Endothelial cell of umbilical vein (primary cell): ENCODE measurements around the gene JPH2. TPM values are rescaled to one million over a fixed set of nuclear protein-coding genes. Genes with fewer than 3 reads are reported as not detected.

Source experiments
- BruUV-seq: library from RNA; stranded (reverse); fragments of 400-500 nt; replicated peaks from 2 replicates; lab custom pipeline; 2021; lab: Mats Ljungman, UMichigan
- CTCF ChIA-PET: fragments of 300-600, 350-600 bp; sonication (Branson Sonifier 250); formaldehyde crosslinking; loops from one replicate; lab custom pipeline; 2021; ENCODE audit warnings: antibody characterized with exemption, inconsistent platforms; lab: Charles Lee
- POLR2A ChIA-PET: fragments of 300-600, 350-600 bp; sonication (Branson Sonifier 250); formaldehyde crosslinking; loops from one replicate; lab custom pipeline; 2021; ENCODE audit warnings: antibody characterized with exemption, inconsistent platforms; lab: Charles Lee
- DNase-seq: peaks from one replicate; pipeline ENCODE4 v3.0.0-alpha.2; 2011; ENCODE audit warnings: low read depth, low spot score
- FAIRE-seq: peaks from 2 replicates; lab custom pipeline; 2011; peaks lifted over from hg19 to GRCh38; lab: Jason Lieb, UNC
- H2AFZ ChIP-seq: 2 replicates; pipeline ENCODE4 v1.6.0; 2012; ENCODE audit warnings: low read depth, low read length, control low read depth, inconsistent platforms
- H3K27ac ChIP-seq: 2 replicates; pipeline ENCODE4 v1.5.1; 2011; ENCODE audit warnings: low read depth, mild to moderate bottlenecking, control low read depth, low read length, moderate library complexity; ENCODE audit not compliant: insufficient read depth
- H3K27me3 ChIP-seq, 2 experiments: 2 replicates each; pipeline versions ENCODE4 v1.6.0 to v1.6.1; 2011; ENCODE audit warnings: low read length in 2 of 2, mixed read lengths in 1 of 2; ENCODE audit not compliant: control insufficient read depth in 2 of 2, insufficient read depth in 2 of 2
- H3K36me3 ChIP-seq, 2 experiments: 2 replicates in 1 of 2; 3 replicates in 1 of 2; pipeline ENCODE4 v1.5.1; 2011; ENCODE audit warnings: low read length in 2 of 2, mild to moderate bottlenecking in 1 of 2, moderate library complexity in 1 of 2; ENCODE audit not compliant: control insufficient read depth in 2 of 2, insufficient read depth in 2 of 2; ENCODE audit errors: extremely low read depth in 1 of 2
- H3K4me1 ChIP-seq: 3 replicates; pipeline ENCODE4 v1.5.1; 2011; ENCODE audit warnings: mild to moderate bottlenecking, low read length; ENCODE audit not compliant: control insufficient read depth, insufficient read depth; ENCODE audit errors: extremely low read depth
- H3K4me2 ChIP-seq: 2 replicates; pipeline ENCODE4 v1.6.1; 2011; ENCODE audit warnings: low read length, control low read depth, mixed read lengths; ENCODE audit not compliant: insufficient read depth
- H3K4me3 ChIP-seq, 3 experiments: fragments of 200-600 bp in 1 of 3; sonication (generic), shearing (Covaris generic) in 1 of 3; replicated peaks in 1 of 3; 2 replicates each; pipeline ENCODE4 v1.5.1; 2011 to 2016; ENCODE audit warnings: control low read depth in 3 of 3, low read length in 3 of 3, mild to moderate bottlenecking in 2 of 3, inconsistent platforms in 1 of 3, low read depth in 1 of 3, moderate library complexity in 1 of 3; ENCODE audit not compliant: insufficient read depth in 1 of 3
- H3K79me2 ChIP-seq: 2 replicates; pipeline ENCODE4 v1.6.0; 2012; ENCODE audit warnings: low read length, inconsistent platforms; ENCODE audit not compliant: control insufficient read depth, insufficient read depth
- H3K9ac ChIP-seq: replicated peaks from 2 replicates; pipeline ENCODE3; 2011; ENCODE audit warnings: low read length, control low read depth; ENCODE audit not compliant: insufficient read depth; ENCODE audit errors: extremely low read depth
- H3K9me1 ChIP-seq: replicated peaks from 3 replicates; pipeline ENCODE4 v1.6.0; 2011; ENCODE audit warnings: mild to moderate bottlenecking, low read length; ENCODE audit not compliant: control insufficient read depth, insufficient read depth; ENCODE audit errors: extremely low read depth
- H3K9me3 ChIP-seq: replicated peaks from 2 replicates; pipeline ENCODE4 v1.5.1; 2012; ENCODE audit warnings: low read length, inconsistent platforms; ENCODE audit not compliant: control insufficient read depth, insufficient read depth
- H4K20me1 ChIP-seq: replicated peaks from 2 replicates; pipeline ENCODE3; 2011; ENCODE audit warnings: mild to moderate bottlenecking, low read length; ENCODE audit not compliant: control insufficient read depth, insufficient read depth; ENCODE audit errors: extremely low read depth
- EZH2 ChIP-seq: IDR thresholded peaks from 2 replicates; pipeline ENCODE4 v1.6.1; 2012; ENCODE audit warnings: borderline replicate concordance, low read depth, mild to moderate bottlenecking, moderate library complexity, low read length, inconsistent platforms; ENCODE audit not compliant: severe bottlenecking
- FOS ChIP-seq: IDR thresholded peaks from 2 replicates; pipeline ENCODE4 v1.6.1; 2011; ENCODE audit warnings: mild to moderate bottlenecking, low read length, moderate library complexity, borderline replicate concordance; ENCODE audit not compliant: insufficient read depth
- GATA2 ChIP-seq: IDR thresholded peaks from 2 replicates; pipeline ENCODE4 v1.7.0; 2011; ENCODE audit warnings: low read depth, mild to moderate bottlenecking, moderate library complexity, mixed read lengths, low read length; ENCODE audit not compliant: insufficient read length, insufficient read depth
- JUN ChIP-seq: IDR thresholded peaks from 2 replicates; pipeline ENCODE4 v1.6.1; 2011; ENCODE audit warnings: borderline replicate concordance, low read depth; ENCODE audit not compliant: insufficient read length, insufficient read depth
- MYC ChIP-seq: IDR thresholded peaks from one replicate; pipeline ENCODE4 v1.6.1; 2011; ENCODE audit warnings: mild to moderate bottlenecking, low read depth, low read length
- POLR2A ChIP-seq: IDR thresholded peaks from 2 replicates; pipeline ENCODE4 v1.6.1; 2012; ENCODE audit warnings: low read depth, mild to moderate bottlenecking, control low read depth, low read length
- POLR2AphosphoS5 ChIP-seq: IDR thresholded peaks from 2 replicates; pipeline ENCODE4 v1.6.1; 2012; ENCODE audit warnings: low read depth, mild to moderate bottlenecking, control low read depth, low read length, moderate library complexity; ENCODE audit not compliant: insufficient read depth
- dilution Hi-C: fragments of 300-500 bp; cut with MboI; formaldehyde crosslinking; loops from one replicate; pipeline ENCODE4 v1.15.0; 2019; ENCODE audit warnings: low sequenced_read_pairs; ENCODE audit not compliant: extremely low pct_ligation_motif_present
- intact Hi-C: fragments of 100-400 bp; cut with micrococcal nuclease; formaldehyde crosslinking; loops from one replicate; pipeline ENCODE4 v1.10.0; 2022
- polyA plus RNA-seq, 4 experiments: library from polyadenylated mRNA; depleted of rRNA in 3 of 4; stranded (reverse) in 3 of 4; unstranded in 1 of 4; fragments of >200 nt; gene quantifications; 2 replicates each; pipeline versions ENCODE4 v1.2.1 to v1.2.3, GENCODE V29; 2011 to 2012; ENCODE audit warnings: missing spikeins in 1 of 4
- total RNA-seq: library from RNA; stranded (reverse); gene quantifications from 2 replicates; pipeline ENCODE4 v1.2.3, GENCODE V29; 2021
- TF ChIP-seq, protein P1 (sequence below): IDR thresholded peaks from 2 replicates; pipeline ENCODE4 v1.6.1; 2011; ENCODE audit not compliant: insufficient read depth, insufficient read length
- TF ChIP-seq, protein P2 (sequence below), 2 donors: IDR thresholded peaks; 1 replicate in 1 of 2; 2 replicates in 1 of 2; pipeline ENCODE4 v1.5.1; 2011; ENCODE audit warnings: low read length in 2 of 2, mild to moderate bottlenecking in 2 of 2, moderate library complexity in 2 of 2, control low read depth in 1 of 2, inconsistent platforms in 1 of 2, low read depth in 1 of 2; ENCODE audit not compliant: insufficient read depth in 1 of 2; ENCODE audit errors: extremely low read depth in 1 of 2

JPH2 gene
- total and polyA plus RNA-seq, 2 donors (not counting 3 experiments of a cell fraction or from before 2014, with no cell fraction given), result not detected

DNA sequence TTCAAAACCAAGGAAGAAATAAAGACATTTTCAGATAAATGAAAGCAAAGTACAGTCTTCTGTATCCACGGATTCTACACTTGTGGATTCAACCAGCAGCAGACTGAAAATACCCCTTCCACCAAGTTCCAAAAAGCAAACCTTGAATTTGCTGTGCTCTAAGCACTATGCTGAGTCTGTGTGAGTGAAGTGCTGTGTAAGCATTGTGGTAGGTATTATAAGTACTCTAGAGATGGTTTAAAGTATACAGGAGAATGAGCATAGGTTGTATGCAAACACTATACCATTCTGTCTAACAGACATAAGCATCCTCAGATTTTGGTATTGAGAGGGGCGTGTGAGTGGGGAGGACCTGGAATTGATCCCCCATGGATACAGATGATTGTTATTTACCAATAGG lies 14.0 kb upstream of the JPH2 start:
- Histone ChIP-seq H3K4me2 (no peak overlapping the region), H4K20me1 (no peaks in the 10 kb centered on the region), H3K27ac (no peak overlapping the region), H3K9ac (no peak overlapping the region), H3K4me1 (peaks cover 14% of the 10 kb centered on the region), H3K79me2 (peaks cover 36% of the 10 kb centered on the region), H3K9me1 (no peaks in the 10 kb centered on the region), H3K27me3 (no peaks in the 10 kb centered on the region), H3K36me3 (peaks cover 14 to 29% of the 10 kb centered on the region in 2 experiments), H3K9me3 (no peaks in the 10 kb centered on the region), H2AFZ (no peak overlapping the region), H3K4me3 (no peak overlapping the region)
- intact Hi-C loops (no loop called here), dilution Hi-C loops (no loop called here)
- TF ChIP-seq JUN, result no peak
- TF ChIP-seq, protein P1, sequence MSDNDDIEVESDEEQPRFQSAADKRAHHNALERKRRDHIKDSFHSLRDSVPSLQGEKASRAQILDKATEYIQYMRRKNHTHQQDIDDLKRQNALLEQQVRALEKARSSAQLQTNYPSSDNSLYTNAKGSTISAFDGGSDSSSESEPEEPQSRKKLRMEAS, result no peak
- TF ChIP-seq MYC, result no peak
- TF ChIP-seq EZH2, result no peak
- TF ChIP-seq, protein P2, sequence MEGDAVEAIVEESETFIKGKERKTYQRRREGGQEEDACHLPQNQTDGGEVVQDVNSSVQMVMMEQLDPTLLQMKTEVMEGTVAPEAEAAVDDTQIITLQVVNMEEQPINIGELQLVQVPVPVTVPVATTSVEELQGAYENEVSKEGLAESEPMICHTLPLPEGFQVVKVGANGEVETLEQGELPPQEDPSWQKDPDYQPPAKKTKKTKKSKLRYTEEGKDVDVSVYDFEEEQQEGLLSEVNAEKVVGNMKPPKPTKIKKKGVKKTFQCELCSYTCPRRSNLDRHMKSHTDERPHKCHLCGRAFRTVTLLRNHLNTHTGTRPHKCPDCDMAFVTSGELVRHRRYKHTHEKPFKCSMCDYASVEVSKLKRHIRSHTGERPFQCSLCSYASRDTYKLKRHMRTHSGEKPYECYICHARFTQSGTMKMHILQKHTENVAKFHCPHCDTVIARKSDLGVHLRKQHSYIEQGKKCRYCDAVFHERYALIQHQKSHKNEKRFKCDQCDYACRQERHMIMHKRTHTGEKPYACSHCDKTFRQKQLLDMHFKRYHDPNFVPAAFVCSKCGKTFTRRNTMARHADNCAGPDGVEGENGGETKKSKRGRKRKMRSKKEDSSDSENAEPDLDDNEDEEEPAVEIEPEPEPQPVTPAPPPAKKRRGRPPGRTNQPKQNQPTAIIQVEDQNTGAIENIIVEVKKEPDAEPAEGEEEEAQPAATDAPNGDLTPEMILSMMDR (IDR thresholded peaks at IDR 0.05; ENCODE audit: extremely low read depth in 1 of 2, insufficient read depth in 1 of 2, low read depth in 1 of 2, low read length in 2 of 2), result no peak
- no peak for TF ChIP-seq GATA2
- no peak for TF ChIP-seq FOS
- no peak for TF ChIP-seq POLR2A
- no peak for TF ChIP-seq POLR2AphosphoS5
- no TSS peak for BruUV-seq
- DNase-seq (no peak), FAIRE-seq (no peak)
- POLR2A ChIA-PET, result no interaction called here
- CTCF ChIA-PET, result no interaction called here
